IPS DF 6.9 (cell line): ENCODE results near the gene ABHD5.
A peak's percentile ranks its signal among the peaks of the same experiment; 100 is the strongest.
"Not testable (repeated sequence)": the region's sequence is repeated elsewhere in the genome, so short reads cannot be mapped to it uniquely, and the experiment has no call there.

Experiments
- DNase-seq: peaks from one replicate; pipeline ENCODE4 v3.0.0-alpha.2; 2013; ENCODE audit warnings: low read depth, low spot score
- H3K27ac ChIP-seq: one replicate; pipeline ENCODE4 v1.5.1; 2013; ENCODE audit warnings: low read length, control low read depth
- H3K27me3 ChIP-seq: 2 replicates; pipeline ENCODE4 v1.6.1; 2013; ENCODE audit warnings: mild to moderate bottlenecking, low read length; ENCODE audit not compliant: control insufficient read depth, insufficient read depth
- H3K36me3 ChIP-seq: 2 replicates; pipeline ENCODE4 v1.6.1; 2013; ENCODE audit warnings: low read length; ENCODE audit not compliant: control insufficient read depth, insufficient read depth
- H3K4me1 ChIP-seq: 2 replicates; pipeline ENCODE4 v1.6.1; 2013; ENCODE audit warnings: low read length; ENCODE audit not compliant: control insufficient read depth, insufficient read depth
- H3K4me3 ChIP-seq: 2 replicates; pipeline ENCODE4 v1.5.1; 2013; ENCODE audit warnings: mild to moderate bottlenecking, low read length
- H3K9me3 ChIP-seq: 2 replicates; pipeline ENCODE4 v1.6.1; 2013; ENCODE audit warnings: low read length, inconsistent platforms; ENCODE audit not compliant: control insufficient read depth, insufficient read depth
- WGBS: extraction: QIAGEN DNeasy Blood & Tissue Kit; methylation state at CpG from one replicate; pipeline ENCODE4 v1.1.7; 2013; ENCODE audit warnings: mixed read lengths, missing lambda C conversion rate; ENCODE audit not compliant: insufficient read length, insufficient coverage; 5-methylcytosine and 5-hydroxymethylcytosine counted together

ABHD5 gene

GRCh38 chr3:43690400-43691119, at the start of gene ABHD5:
Gene ABHD5 (plus strand): TSS chr3:43690938. CDS start chr3:43690993, 55 bp downstream.
- Histone ChIP-seq H3K4me3 (peak within 1 kb of the TSS; percentile 48), H3K9me3 (no peaks in the 10 kb centered on the region), H3K4me1 (peaks cover 2% of the 10 kb centered on the region; the same call in 1 of the 2 replicates)

GRCh38 chr3:43641306-43642114, 49.2 kb upstream of the ABHD5 start:
- Histone ChIP-seq H3K9me3 (no peaks in the 10 kb centered on the region), H3K27ac (no peak overlapping the region), H3K36me3 (no peaks in the 10 kb centered on the region), H3K27me3 (no peaks in the 10 kb centered on the region), H3K4me3 (no peak overlapping the region), H3K4me1 (no peaks in the 10 kb centered on the region)
- DNase-seq = no peak
- WGBS = no CpG with 5 or more reads among the region's 4 CpGs

More at GRCh38 chr3:43690400-43691119, at the start of gene ABHD5:
- DNase-seq = peak; percentile 84
- Histone ChIP-seq H3K27me3 (no peaks in the 10 kb centered on the region; the same call in 1 of the 2 replicates), H3K27ac (no peak within 1 kb of the TSS), H3K36me3 (no peaks in the 10 kb centered on the region)
- no CpG with 5 or more reads among the region's 71 CpGs for WGBS

GRCh38 chr3:43644443-43644842, 46.3 kb upstream of the ABHD5 start:
- peaks cover 2% of the 10 kb centered on the region; the same call in 1 of the 2 replicates for H3K4me1 ChIP-seq
- no peaks in the 10 kb centered on the region for H3K27me3 ChIP-seq
- no peak for DNase-seq
- no peak overlapping the region for H3K27ac ChIP-seq
- no peaks in the 10 kb centered on the region for H3K9me3 ChIP-seq
- H3K4me3 ChIP-seq = no peak overlapping the region
- H3K36me3 ChIP-seq = no peaks in the 10 kb centered on the region
- WGBS = no CpG with 5 or more reads among the region's 2 CpGs

GRCh38 chr3:43647331-43648166, 43.2 kb upstream of the ABHD5 start:
- peaks cover 3% of the 10 kb centered on the region; the same call in 1 of the 2 replicates for H3K4me1 ChIP-seq
- no peak for DNase-seq
- WGBS = 100% methylated on average over 2 of the region's 6 CpGs
- no peak overlapping the region for H3K4me3 ChIP-seq
- no peaks in the 10 kb centered on the region for H3K36me3 ChIP-seq
- no peaks in the 10 kb centered on the region for H3K9me3 ChIP-seq
- no peaks in the 10 kb centered on the region for H3K27me3 ChIP-seq
- H3K27ac ChIP-seq = no peak overlapping the region

GRCh38 chr3:43648957-43649356, 41.8 kb upstream of the ABHD5 start:
- no CpG with 5 or more reads among the region's 3 CpGs for WGBS
- no peaks in the 10 kb centered on the region for H3K36me3 ChIP-seq
- no peak overlapping the region for H3K27ac ChIP-seq
- no peak for DNase-seq
- H3K4me1 ChIP-seq = peaks cover 3% of the 10 kb centered on the region; the same call in 1 of the 2 replicates
- H3K27me3 ChIP-seq = no peaks in the 10 kb centered on the region
- H3K9me3 ChIP-seq = no peaks in the 10 kb centered on the region
- no peak overlapping the region for H3K4me3 ChIP-seq

- H3K4me3 ChIP-seq = no peak overlapping the region
Observed at GRCh38 chr3:43649365-43649968, 41.3 kb upstream of the ABHD5 start.

GRCh38 chr3:43650345-43650744, 40.4 kb upstream of the ABHD5 start:
- Histone ChIP-seq H3K27ac (no peak overlapping the region), H3K4me1 (peaks cover 3% of the 10 kb centered on the region; the same call in 1 of the 2 replicates), H3K27me3 (no peaks in the 10 kb centered on the region), H3K4me3 (no peak overlapping the region), H3K36me3 (no peaks in the 10 kb centered on the region), H3K9me3 (no peaks in the 10 kb centered on the region)
- WGBS = no CpG with 5 or more reads among the region's 1 CpG
- DNase-seq = no peak

More at GRCh38 chr3:43649365-43649968, 41.3 kb upstream of the ABHD5 start:
- Histone ChIP-seq H3K27ac (no peak overlapping the region), H3K27me3 (no peaks in the 10 kb centered on the region), H3K36me3 (no peaks in the 10 kb centered on the region), H3K9me3 (no peaks in the 10 kb centered on the region), H3K4me1 (peaks cover 3% of the 10 kb centered on the region; the same call in 1 of the 2 replicates)
- no peak for DNase-seq
- WGBS = no CpG with 5 or more reads among the region's 6 CpGs

GRCh38 chr3:43656390-43656789, 34.3 kb upstream of the ABHD5 start:
- DNase-seq, H3K9me3 ChIP-seq, H3K27ac ChIP-seq, H3K4me1 ChIP-seq, H3K27me3 ChIP-seq, H3K36me3 ChIP-seq, H3K4me3 ChIP-seq: not testable (repeated sequence)
- WGBS = no CpG with 5 or more reads among the region's 22 CpGs

GRCh38 chr3:43659250-43659880, 31.4 kb upstream of the ABHD5 start:
- no CpG with 5 or more reads among the region's 13 CpGs for WGBS
- H3K27ac ChIP-seq = no peak overlapping the region

More at GRCh38 chr3:43659250-43659880, 31.4 kb upstream of the ABHD5 start:
- Histone ChIP-seq H3K4me1 (no peaks in the 10 kb centered on the region), H3K27me3 (no peaks in the 10 kb centered on the region), H3K36me3 (no peaks in the 10 kb centered on the region), H3K4me3 (no peak overlapping the region), H3K9me3 (no peaks in the 10 kb centered on the region)
- no peak for DNase-seq
